Suprapubic skin (tissue), 3 donors: Measurements from ENCODE around the gene MAD1L1.

Source experiments
- CTCF ChIP-seq, 2 donors: fragments of 200-600 bp in 1 of 2; fragments of 450-650 bp in 1 of 2; sonication (generic) in 1 of 2; IDR thresholded peaks; one replicate each; pipeline ENCODE4 v1.5.1; 2016 to 2019; ENCODE audit warnings: antibody characterized with exemption in 2 of 2, mild to moderate bottlenecking in 1 of 2, moderate library complexity in 1 of 2
- POLR2A ChIP-seq, 2 donors: fragments of 450-650 bp; IDR thresholded peaks; one replicate each; pipeline ENCODE4 v1.6.1; 2017; ENCODE audit warnings: antibody characterized with exemption in 2 of 2, mild to moderate bottlenecking in 2 of 2, moderate library complexity in 2 of 2

GRCh38 chr7:1899951-1900762 lies 332.6 kb downstream of the MAD1L1 start:
- TF ChIP-seq CTCF (IDR thresholded peaks at IDR 0.05) (no peak), POLR2A (IDR thresholded peaks at IDR 0.05) (no peak)
